ENCODE results near the gene MAP3K20.

- TF ChIP-seq CTCF (IDR thresholded peaks at IDR 0.05; ENCODE audit: low read depth, low read length) (no peak), EZH2phosphoT487 (IDR thresholded peaks at IDR 0.05; ENCODE audit: low read depth) (no peak)
Observed at GRCh38 chr2:173049831-173050230, 25.8 kb upstream of the MAP3K20 start.
